Stromal cell of bone marrow (primary cell): ENCODE results near the gene PGP.
A peak's percentile ranks its signal among the peaks of the same experiment; 100 is the strongest.
"Not testable (repeated sequence)": the region's sequence is repeated elsewhere in the genome, so short reads cannot be mapped to it uniquely, and the experiment has no call there.

Source experiments
- DNase-seq: peaks from one replicate; pipeline ENCODE4 v3.0.0-alpha.2; 2012; ENCODE audit warnings: low read depth

PGP gene

GRCh38 chr16:2216330-2216729, 1.7 kb upstream of the PGP start:
- DNase-seq, result no peak

GRCh38 chr16:2213817-2214718, 572 bp downstream of the PGP start:
- DNase-seq, result no peak

GRCh38 chr16:2212362-2213324, 2.0 kb downstream of the PGP start:
- no peak for DNase-seq

- no peak for DNase-seq
Measured at GRCh38 chr16:2211923-2212347, 2.7 kb downstream of the PGP start.

GRCh38 chr16:2210386-2211365, 4.0 kb downstream of the PGP start, which contains the start of gene BRICD5:
Gene BRICD5, minus strand, starts transcription at chr16:2210863. Its CDS starts 30 bp downstream, at chr16:2210833.
- no peak for DNase-seq

- no peak for DNase-seq
Measured at GRCh38 chr16:2210009-2210332, 4.7 kb downstream of the PGP start.

- DNase-seq, result no peak
Measured at GRCh38 chr16:2209258-2210008, 5.2 kb downstream of the PGP start.

- DNase-seq, result no peak
Measured at GRCh38 chr16:2208772-2209171, 5.9 kb downstream of the PGP start.

- DNase-seq, result no peak
Measured at GRCh38 chr16:2208308-2208707, 6.3 kb downstream of the PGP start.

GRCh38 chr16:2207872-2208271, 6.8 kb downstream of the PGP start:
- DNase-seq, result no peak

- DNase-seq, result no peak
Measured at GRCh38 chr16:2206780-2207433, 7.7 kb downstream of the PGP start.

- DNase-seq, result no peak
Measured at GRCh38 chr16:2206420-2206779, 8.2 kb downstream of the PGP start.

GRCh38 chr16:2205967-2206313, 8.7 kb downstream of the PGP start:
- no peak for DNase-seq

- DNase-seq, result peak; percentile 61
Measured at GRCh38 chr16:2205104-2205966, 9.3 kb downstream of the PGP start, which contains the start of gene MLST8. Gene MLST8, plus strand, starts transcription at chr16:2205454. Its CDS starts 632 bp downstream, at chr16:2206086.

- no peak for DNase-seq
Measured at GRCh38 chr16:2204416-2205103, 10.1 kb downstream of the PGP start.

- DNase-seq, result not testable (repeated sequence)
Measured at GRCh38 chr16:2203119-2203688, 11.4 kb downstream of the PGP start.

- DNase-seq, result no peak
Measured at GRCh38 chr16:2200313-2200712, 14.3 kb downstream of the PGP start.

- no peak for DNase-seq
Measured at GRCh38 chr16:2199621-2200139, 15.0 kb downstream of the PGP start.
